HEK293 (cell line): ENCODE data around the gene SPECC1.

ENCODE experiments used
- BCL11A ChIP-seq: fragments of 450-650 bp; formaldehyde crosslinking; IDR thresholded peaks from 2 replicates; pipeline ENCODE4 v1.5.1; 2016; ENCODE audit warnings: low read depth, missing biosample characterization, missing genetic modification characterization
- SP2 ChIP-seq: fragments of 450-650 bp; formaldehyde crosslinking; IDR thresholded peaks from 2 replicates; pipeline ENCODE4 v1.5.1; 2016; ENCODE audit warnings: missing biosample characterization, missing genetic modification characterization
- SP3 ChIP-seq: fragments of 450-650 bp; formaldehyde crosslinking; IDR thresholded peaks from 2 replicates; pipeline ENCODE4 v1.5.1; 2016; ENCODE audit warnings: missing biosample characterization, missing genetic modification characterization
- TCF7L2 ChIP-seq: IDR thresholded peaks from 2 replicates; pipeline ENCODE4 v1.6.1; 2011; ENCODE audit warnings: low read depth, mild to moderate bottlenecking, inconsistent platforms, low read length, moderate library complexity, borderline replicate concordance
- ZBTB21 ChIP-seq: fragments of 450-650 bp; formaldehyde crosslinking; IDR thresholded peaks from 2 replicates; pipeline ENCODE4 v1.5.1; 2017; ENCODE audit warnings: missing biosample characterization, missing genetic modification characterization
- ZFP37 ChIP-seq: fragments of 450-650 bp; formaldehyde crosslinking; IDR thresholded peaks from 2 replicates; pipeline ENCODE4 v1.5.1; 2016; ENCODE audit warnings: missing biosample characterization, missing genetic modification characterization
- ZNF121 ChIP-seq: fragments of 450-650 bp; formaldehyde crosslinking; IDR thresholded peaks from 2 replicates; pipeline ENCODE4 v1.5.1; 2016; ENCODE audit warnings: missing biosample characterization, missing genetic modification characterization
- ZNF175 ChIP-seq: fragments of 450-650 bp; formaldehyde crosslinking; IDR thresholded peaks from 2 replicates; pipeline ENCODE4 v1.5.1; 2016; ENCODE audit warnings: missing biosample characterization, missing genetic modification characterization
- ZNF19 ChIP-seq: fragments of 450-650 bp; formaldehyde crosslinking; IDR thresholded peaks from 2 replicates; pipeline ENCODE4; 2016; ENCODE audit warnings: missing biosample characterization, missing genetic modification characterization, low read depth
- ZNF24 ChIP-seq: fragments of 450-650 bp; formaldehyde crosslinking; IDR thresholded peaks from 2 replicates; pipeline ENCODE4 v1.5.1; 2016; ENCODE audit warnings: missing biosample characterization, missing genetic modification characterization
- ZNF335 ChIP-seq: fragments of 450-650 bp; formaldehyde crosslinking; conservative IDR thresholded peaks from 2 replicates; pipeline ENCODE4 v1.5.1; 2016; ENCODE audit warnings: missing biosample characterization, missing genetic modification characterization
- TF ChIP-seq, protein P1 (sequence below): fragments of 450-650 bp; formaldehyde crosslinking; IDR thresholded peaks from 2 replicates; pipeline ENCODE4 v1.5.1; 2016; ENCODE audit warnings: missing biosample characterization, missing genetic modification characterization
- TF ChIP-seq, protein P2 (sequence below): fragments of 450-650 bp; formaldehyde crosslinking; IDR thresholded peaks from 2 replicates; pipeline ENCODE4 v1.5.1; 2017; ENCODE audit warnings: missing biosample characterization, missing genetic modification characterization
- TF ChIP-seq, protein P3 (sequence below): fragments of 450-650 bp; formaldehyde crosslinking; IDR thresholded peaks from 2 replicates; pipeline ENCODE4 v1.5.1; 2017; ENCODE audit warnings: missing biosample characterization, missing genetic modification characterization

DNA sequence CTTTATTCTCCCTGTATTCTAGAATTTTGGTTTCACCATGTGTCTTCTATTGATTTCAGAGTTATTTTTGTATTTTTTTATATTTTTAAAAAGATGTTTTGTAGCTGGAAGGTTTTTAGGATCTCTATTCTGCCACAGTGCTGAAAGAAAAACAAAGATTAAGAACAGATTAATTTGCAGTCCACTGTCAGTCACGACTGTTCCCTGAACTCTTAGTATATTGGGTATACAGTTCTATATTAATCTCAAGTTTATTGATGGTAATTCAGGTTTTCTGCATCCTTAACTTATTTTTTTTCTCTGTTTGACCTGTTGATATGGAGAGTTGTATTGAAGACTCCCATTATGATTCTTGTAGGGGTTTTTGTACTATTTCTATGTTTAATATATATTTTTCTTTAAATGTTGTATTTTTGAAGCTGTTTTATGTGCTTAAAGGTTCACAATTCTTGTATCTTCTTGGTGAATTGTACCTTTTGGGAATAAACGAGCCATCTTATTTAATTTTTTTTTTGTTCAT, 2.9 kb downstream of the SPECC1 start:
- TF ChIP-seq ZBTB21 (no peak), BCL11A (tag by site-specific recombination) (no peak), ZNF121 (no peak), ZNF335 (no peak), ZFP37 (tag by site-specific recombination) (no peak), SP2 (no peak), SP3 (tag by site-specific recombination) (no peak), ZNF24 (tag by site-specific recombination) (no peak), TCF7L2 (no peak), ZNF175 (no peak), ZNF19 (tag by site-specific recombination) (no peak)
- TF ChIP-seq, protein P1, sequence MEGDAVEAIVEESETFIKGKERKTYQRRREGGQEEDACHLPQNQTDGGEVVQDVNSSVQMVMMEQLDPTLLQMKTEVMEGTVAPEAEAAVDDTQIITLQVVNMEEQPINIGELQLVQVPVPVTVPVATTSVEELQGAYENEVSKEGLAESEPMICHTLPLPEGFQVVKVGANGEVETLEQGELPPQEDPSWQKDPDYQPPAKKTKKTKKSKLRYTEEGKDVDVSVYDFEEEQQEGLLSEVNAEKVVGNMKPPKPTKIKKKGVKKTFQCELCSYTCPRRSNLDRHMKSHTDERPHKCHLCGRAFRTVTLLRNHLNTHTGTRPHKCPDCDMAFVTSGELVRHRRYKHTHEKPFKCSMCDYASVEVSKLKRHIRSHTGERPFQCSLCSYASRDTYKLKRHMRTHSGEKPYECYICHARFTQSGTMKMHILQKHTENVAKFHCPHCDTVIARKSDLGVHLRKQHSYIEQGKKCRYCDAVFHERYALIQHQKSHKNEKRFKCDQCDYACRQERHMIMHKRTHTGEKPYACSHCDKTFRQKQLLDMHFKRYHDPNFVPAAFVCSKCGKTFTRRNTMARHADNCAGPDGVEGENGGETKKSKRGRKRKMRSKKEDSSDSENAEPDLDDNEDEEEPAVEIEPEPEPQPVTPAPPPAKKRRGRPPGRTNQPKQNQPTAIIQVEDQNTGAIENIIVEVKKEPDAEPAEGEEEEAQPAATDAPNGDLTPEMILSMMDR: no peak
- TF ChIP-seq, protein P2, sequence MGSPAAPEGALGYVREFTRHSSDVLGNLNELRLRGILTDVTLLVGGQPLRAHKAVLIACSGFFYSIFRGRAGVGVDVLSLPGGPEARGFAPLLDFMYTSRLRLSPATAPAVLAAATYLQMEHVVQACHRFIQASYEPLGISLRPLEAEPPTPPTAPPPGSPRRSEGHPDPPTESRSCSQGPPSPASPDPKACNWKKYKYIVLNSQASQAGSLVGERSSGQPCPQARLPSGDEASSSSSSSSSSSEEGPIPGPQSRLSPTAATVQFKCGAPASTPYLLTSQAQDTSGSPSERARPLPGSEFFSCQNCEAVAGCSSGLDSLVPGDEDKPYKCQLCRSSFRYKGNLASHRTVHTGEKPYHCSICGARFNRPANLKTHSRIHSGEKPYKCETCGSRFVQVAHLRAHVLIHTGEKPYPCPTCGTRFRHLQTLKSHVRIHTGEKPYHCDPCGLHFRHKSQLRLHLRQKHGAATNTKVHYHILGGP (tag by site-specific recombination): no peak
- TF ChIP-seq, protein P3, sequence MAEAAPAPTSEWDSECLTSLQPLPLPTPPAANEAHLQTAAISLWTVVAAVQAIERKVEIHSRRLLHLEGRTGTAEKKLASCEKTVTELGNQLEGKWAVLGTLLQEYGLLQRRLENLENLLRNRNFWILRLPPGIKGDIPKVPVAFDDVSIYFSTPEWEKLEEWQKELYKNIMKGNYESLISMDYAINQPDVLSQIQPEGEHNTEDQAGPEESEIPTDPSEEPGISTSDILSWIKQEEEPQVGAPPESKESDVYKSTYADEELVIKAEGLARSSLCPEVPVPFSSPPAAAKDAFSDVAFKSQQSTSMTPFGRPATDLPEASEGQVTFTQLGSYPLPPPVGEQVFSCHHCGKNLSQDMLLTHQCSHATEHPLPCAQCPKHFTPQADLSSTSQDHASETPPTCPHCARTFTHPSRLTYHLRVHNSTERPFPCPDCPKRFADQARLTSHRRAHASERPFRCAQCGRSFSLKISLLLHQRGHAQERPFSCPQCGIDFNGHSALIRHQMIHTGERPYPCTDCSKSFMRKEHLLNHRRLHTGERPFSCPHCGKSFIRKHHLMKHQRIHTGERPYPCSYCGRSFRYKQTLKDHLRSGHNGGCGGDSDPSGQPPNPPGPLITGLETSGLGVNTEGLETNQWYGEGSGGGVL (tag by site-specific recombination): no peak
